Progenitor cell of endocrine pancreas (in vitro differentiated cells): ENCODE results near the gene INMT. TPM values are rescaled to one million over a fixed set of nuclear protein-coding genes. Genes with fewer than 3 reads are reported as not detected.

Experiments used
- DNase-seq: peaks from one replicate; pipeline ENCODE4 v3.0.0; 2021; ENCODE audit warnings: low spot score; ENCODE audit not compliant: unreplicated experiment
- H3K27ac Mint-ChIP-seq: 2 replicates; pipeline ENCODE4 v1.8.0; 2021; ENCODE audit warnings: mild to moderate bottlenecking, moderate library complexity, mixed read lengths
- H3K27me3 Mint-ChIP-seq: 2 replicates; pipeline ENCODE4 v1.8.0; 2021; ENCODE audit warnings: mixed read lengths
- H3K36me3 Mint-ChIP-seq: 2 replicates; pipeline ENCODE4 v1.8.0; 2022; ENCODE audit warnings: mixed read lengths; ENCODE audit not compliant: insufficient read depth
- H3K4me1 Mint-ChIP-seq: 2 replicates; pipeline ENCODE4 v1.8.0; 2021; ENCODE audit warnings: low read depth, mixed read lengths
- H3K4me3 Mint-ChIP-seq: 2 replicates; pipeline ENCODE4 v1.8.0; 2021; ENCODE audit warnings: low read depth, mild to moderate bottlenecking, moderate library complexity, mixed read lengths
- H3K9me3 Mint-ChIP-seq: 2 replicates; pipeline ENCODE4 v1.8.0; 2021; ENCODE audit warnings: low read depth, mixed read lengths
- total RNA-seq: library from RNA; stranded (reverse); gene quantifications from 2 replicates; pipeline ENCODE4 v1.2.1, GENCODE V29; 2021
- TF ChIP-seq, protein P1 (sequence below): fragments of 200-600 bp; sonication (generic); IDR thresholded peaks from one replicate; pipeline ENCODE4 v1.5.0; 2021; ENCODE audit warnings: antibody characterized with exemption, mild to moderate bottlenecking; ENCODE audit not compliant: unreplicated experiment

INMT gene
- total RNA-seq, 1 donor from 2014 or later = 2.9 TPM

DNA sequence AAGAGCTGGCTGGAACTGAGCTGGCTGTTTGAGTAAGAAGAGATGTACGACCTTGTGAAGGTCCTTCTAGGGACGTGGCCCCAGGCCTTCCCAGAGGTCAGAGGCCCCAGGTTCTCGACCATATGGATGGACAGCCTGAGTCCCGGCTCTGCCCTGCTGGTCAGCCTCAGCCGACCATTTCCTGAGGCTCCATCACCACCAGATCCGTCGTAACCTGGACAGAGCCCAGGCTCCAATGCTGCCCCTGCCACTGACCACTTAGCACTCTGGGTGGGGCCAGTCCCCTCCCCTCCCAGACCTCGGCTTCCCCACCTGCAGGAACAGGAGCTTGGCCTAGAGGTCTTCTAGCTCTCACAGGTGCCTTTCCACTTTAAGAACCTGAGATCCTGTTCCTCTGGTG lies 10.6 kb upstream of the INMT start:
- TF ChIP-seq, protein P1, sequence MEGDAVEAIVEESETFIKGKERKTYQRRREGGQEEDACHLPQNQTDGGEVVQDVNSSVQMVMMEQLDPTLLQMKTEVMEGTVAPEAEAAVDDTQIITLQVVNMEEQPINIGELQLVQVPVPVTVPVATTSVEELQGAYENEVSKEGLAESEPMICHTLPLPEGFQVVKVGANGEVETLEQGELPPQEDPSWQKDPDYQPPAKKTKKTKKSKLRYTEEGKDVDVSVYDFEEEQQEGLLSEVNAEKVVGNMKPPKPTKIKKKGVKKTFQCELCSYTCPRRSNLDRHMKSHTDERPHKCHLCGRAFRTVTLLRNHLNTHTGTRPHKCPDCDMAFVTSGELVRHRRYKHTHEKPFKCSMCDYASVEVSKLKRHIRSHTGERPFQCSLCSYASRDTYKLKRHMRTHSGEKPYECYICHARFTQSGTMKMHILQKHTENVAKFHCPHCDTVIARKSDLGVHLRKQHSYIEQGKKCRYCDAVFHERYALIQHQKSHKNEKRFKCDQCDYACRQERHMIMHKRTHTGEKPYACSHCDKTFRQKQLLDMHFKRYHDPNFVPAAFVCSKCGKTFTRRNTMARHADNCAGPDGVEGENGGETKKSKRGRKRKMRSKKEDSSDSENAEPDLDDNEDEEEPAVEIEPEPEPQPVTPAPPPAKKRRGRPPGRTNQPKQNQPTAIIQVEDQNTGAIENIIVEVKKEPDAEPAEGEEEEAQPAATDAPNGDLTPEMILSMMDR = no peak
- no peaks in the 10 kb centered on the region for H3K4me1 Mint-ChIP-seq
- H3K36me3 Mint-ChIP-seq = no peaks in the 10 kb centered on the region
- H3K9me3 Mint-ChIP-seq = no peaks in the 10 kb centered on the region
- H3K4me3 Mint-ChIP-seq = no peak overlapping the region
- no peak for DNase-seq
- no peak overlapping the region for H3K27ac Mint-ChIP-seq
- no peaks in the 10 kb centered on the region for H3K27me3 Mint-ChIP-seq

DNA sequence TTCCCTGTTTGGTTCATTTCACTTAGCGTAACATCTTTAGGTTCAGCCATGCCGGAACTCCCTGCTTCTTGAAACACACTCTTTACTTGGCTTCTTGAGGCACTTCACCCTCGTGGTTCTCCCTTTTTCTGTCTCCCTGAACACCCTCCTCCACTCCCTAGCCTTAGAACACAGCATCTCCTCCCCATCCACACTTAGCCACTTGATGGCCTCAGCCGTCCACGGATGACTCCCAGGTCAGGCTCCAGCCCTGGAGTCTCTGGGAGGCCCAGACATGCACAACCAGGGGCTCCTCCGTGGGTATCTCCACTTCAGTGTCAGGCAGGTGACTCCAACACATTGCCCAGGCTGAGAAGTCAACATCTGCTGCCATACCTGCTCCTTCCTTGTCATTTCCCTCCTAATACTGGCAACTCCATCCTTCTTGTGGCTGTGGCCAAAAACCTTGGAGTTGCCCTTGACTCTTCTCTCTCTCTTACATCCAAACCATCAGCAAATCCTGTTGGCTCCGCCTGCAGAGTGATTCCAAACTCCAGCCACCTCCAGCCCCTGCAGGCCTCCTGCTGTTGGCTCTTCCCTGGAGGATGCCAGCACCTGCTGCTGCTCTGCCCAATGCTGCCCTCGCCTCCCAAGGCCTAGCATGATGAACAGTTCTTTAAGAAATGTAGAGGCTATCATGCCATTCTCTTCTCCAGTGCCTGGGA lies 8.4 kb upstream of the INMT start:
- Mint-ChIP-seq H3K27me3 (no peaks in the 10 kb centered on the region), H3K27ac (no peak overlapping the region), H3K36me3 (no peaks in the 10 kb centered on the region)

DNA sequence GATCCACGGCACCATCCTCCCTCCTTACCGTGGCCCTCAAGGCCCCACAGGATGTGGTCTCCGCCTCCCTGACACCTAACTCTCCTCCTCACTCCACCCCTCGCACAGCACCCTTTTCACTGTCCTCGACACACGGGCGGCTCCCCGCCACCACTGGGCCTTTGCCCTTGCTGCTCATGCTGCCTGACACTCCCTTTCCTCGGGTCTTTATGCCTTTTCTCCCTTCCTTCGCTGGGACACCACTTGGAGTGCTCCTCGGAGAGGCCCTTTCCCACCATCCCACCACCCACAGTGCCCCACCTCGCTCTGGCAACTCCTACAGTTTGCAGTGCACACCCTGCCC lies 7.9 kb upstream of the INMT start:
- no peaks in the 10 kb centered on the region for H3K36me3 Mint-ChIP-seq
- H3K4me3 Mint-ChIP-seq = no peak overlapping the region
- H3K27ac Mint-ChIP-seq = no peak overlapping the region
- H3K9me3 Mint-ChIP-seq = no peaks in the 10 kb centered on the region
- no peaks in the 10 kb centered on the region for H3K27me3 Mint-ChIP-seq
- H3K4me1 Mint-ChIP-seq = no peaks in the 10 kb centered on the region
- no peak for DNase-seq
- TF ChIP-seq, protein P1 = no peak

More for the DNA sequence above, 8.4 kb upstream of the INMT start:
- no peak for DNase-seq
- no peak overlapping the region for H3K4me3 Mint-ChIP-seq
- no peaks in the 10 kb centered on the region for H3K9me3 Mint-ChIP-seq
- TF ChIP-seq, protein P1 = no peak
- H3K4me1 Mint-ChIP-seq = no peaks in the 10 kb centered on the region

DNA sequence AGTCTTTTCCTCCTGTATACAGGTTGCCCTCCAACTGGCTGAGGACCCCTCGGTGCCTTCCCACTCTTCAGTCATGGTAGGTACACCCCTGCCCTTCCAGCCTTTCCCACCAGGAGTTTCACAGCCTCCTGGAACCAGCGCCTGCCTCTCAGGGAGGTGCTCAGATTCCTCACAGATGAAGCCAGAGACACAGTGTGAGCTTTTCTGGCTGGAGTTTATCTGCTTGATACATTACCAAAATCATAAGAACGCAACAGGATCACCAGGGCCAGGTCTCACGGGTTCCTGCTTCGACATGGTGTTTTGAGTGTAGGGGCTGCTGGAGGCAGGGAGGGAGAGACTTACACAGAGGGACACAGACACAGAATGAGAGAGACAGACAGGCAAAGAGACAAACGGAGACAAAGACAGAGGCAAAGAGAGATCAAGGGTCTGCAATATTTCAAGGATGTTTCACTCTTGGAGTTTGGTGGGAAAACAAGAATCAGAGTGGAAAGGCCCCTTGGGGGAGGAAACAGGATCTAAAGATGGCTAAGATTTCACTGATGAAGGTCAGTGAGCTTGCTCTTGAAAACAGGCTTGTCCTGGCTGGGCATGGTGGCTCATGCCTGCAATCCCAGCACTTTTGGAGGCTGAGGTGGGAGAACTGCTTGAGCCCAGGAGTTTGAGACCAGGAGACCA lies 6.5 kb upstream of the INMT start:
- Mint-ChIP-seq H3K36me3 (peaks cover 1% of the 10 kb centered on the region), H3K9me3 (no peaks in the 10 kb centered on the region), H3K27ac (no peak overlapping the region), H3K4me3 (no peak overlapping the region), H3K4me1 (no peaks in the 10 kb centered on the region), H3K27me3 (no peaks in the 10 kb centered on the region)
- TF ChIP-seq, protein P1 = no peak
- DNase-seq = no peak

DNA sequence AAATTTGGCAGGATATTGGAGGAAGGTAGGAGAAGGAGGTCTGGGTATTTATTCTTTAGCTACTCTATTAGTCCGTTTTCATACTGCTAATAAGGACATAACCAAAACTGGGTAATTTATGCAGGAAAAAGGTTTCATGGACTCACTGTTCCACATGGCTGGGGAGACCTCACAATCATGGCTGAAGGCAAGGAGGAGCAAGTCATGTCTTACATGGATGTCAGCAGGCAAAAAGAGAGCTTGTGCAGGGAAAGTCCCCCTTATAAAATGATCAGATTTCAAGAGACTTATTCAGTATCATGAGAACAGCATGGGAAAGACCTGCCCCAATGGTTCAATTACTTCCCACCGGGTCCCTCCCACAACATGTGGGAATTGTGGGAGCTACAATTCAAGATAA lies 1.9 kb upstream of the INMT start:
- DNase-seq = no peak
- H3K27me3 Mint-ChIP-seq = no peaks in the 10 kb centered on the region
- H3K9me3 Mint-ChIP-seq = no peaks in the 10 kb centered on the region
- H3K36me3 Mint-ChIP-seq = peaks cover 7% of the 10 kb centered on the region
- no peak overlapping the region for H3K4me3 Mint-ChIP-seq
- TF ChIP-seq, protein P1 = no peak
- no peak overlapping the region for H3K27ac Mint-ChIP-seq
- H3K4me1 Mint-ChIP-seq = no peaks in the 10 kb centered on the region
